WTC11 (cell line): Measurements from ENCODE around the gene SPATA9. TPM values are rescaled to one million over a fixed set of nuclear protein-coding genes. Genes with fewer than 3 reads are reported as not detected.

Source experiments
- AR ChIP-seq: fragments of 250-450 bp; sonication (Bioruptor Pico); IDR thresholded peaks from 2 replicates; pipeline ENCODE4 v1.9.0; 2021; ENCODE audit warnings: mild to moderate bottlenecking
- ATF1 ChIP-seq: sonication (generic); formaldehyde crosslinking; IDR thresholded peaks from 2 replicates; pipeline ENCODE4 v1.8.1; 2023; ENCODE audit warnings: mild to moderate bottlenecking, moderate library complexity, missing genetic modification reagents
- ATF6 ChIP-seq: sonication (generic); formaldehyde crosslinking; IDR thresholded peaks from 2 replicates; pipeline ENCODE4 v1.8.1; 2023; ENCODE audit warnings: mild to moderate bottlenecking, missing genetic modification reagents
- FOXP1 ChIP-seq: sonication (generic); formaldehyde crosslinking; IDR thresholded peaks from 2 replicates; pipeline ENCODE4 v1.8.0; 2022; ENCODE audit warnings: missing genetic modification reagents, mild to moderate bottlenecking, moderate library complexity, borderline replicate concordance
- GABPB1 ChIP-seq: sonication (generic); formaldehyde crosslinking; IDR thresholded peaks from 2 replicates; pipeline ENCODE4 v1.8.1; 2023; ENCODE audit warnings: mild to moderate bottlenecking, missing genetic modification reagents
- HMGXB4 ChIP-seq: sonication (generic); formaldehyde crosslinking; IDR thresholded peaks from 2 replicates; pipeline ENCODE4 v1.8.1; 2023; ENCODE audit warnings: mild to moderate bottlenecking, moderate library complexity, missing genetic modification reagents
- JAZF1 ChIP-seq: fragments of 250-450 bp; sonication (Bioruptor Pico); IDR thresholded peaks from 2 replicates; pipeline ENCODE4 v1.9.0; 2021; ENCODE audit warnings: moderate library complexity, mild to moderate bottlenecking, inconsistent platforms
- JUN ChIP-seq: sonication (generic); formaldehyde crosslinking; IDR thresholded peaks from 2 replicates; pipeline ENCODE4 v1.8.0; 2023; ENCODE audit warnings: mild to moderate bottlenecking, missing genetic modification reagents
- MLX ChIP-seq: sonication (generic); formaldehyde crosslinking; IDR thresholded peaks from 2 replicates; pipeline ENCODE4 v1.8.1; 2023; ENCODE audit warnings: mild to moderate bottlenecking, missing genetic modification reagents, moderate library complexity
- MXD4 ChIP-seq: fragments of 250-450 bp; sonication (Bioruptor Pico); IDR thresholded peaks from 2 replicates; pipeline ENCODE4 v1.8.0; 2021; ENCODE audit warnings: mild to moderate bottlenecking, moderate library complexity, borderline replicate concordance
- NR3C1 ChIP-seq: sonication (generic); formaldehyde crosslinking; conservative IDR thresholded peaks from 2 replicates; pipeline ENCODE4 v1.8.1; 2023; ENCODE audit warnings: low read depth, mild to moderate bottlenecking, missing genetic modification reagents
- OVOL2 ChIP-seq: fragments of 250-450 bp; sonication (Bioruptor Pico); IDR thresholded peaks from 2 replicates; pipeline ENCODE4 v1.9.0; 2021; ENCODE audit warnings: mild to moderate bottlenecking, borderline replicate concordance
- RELA ChIP-seq: sonication (generic); formaldehyde crosslinking; IDR thresholded peaks from 2 replicates; pipeline ENCODE4 v1.8.1; 2022; ENCODE audit warnings: missing genetic modification reagents, mild to moderate bottlenecking, borderline replicate concordance
- RORB ChIP-seq: fragments of 250-450 bp; sonication (Bioruptor Pico); IDR thresholded peaks from 2 replicates; pipeline ENCODE4 v1.9.0; 2021; ENCODE audit warnings: mild to moderate bottlenecking
- SMAD4 ChIP-seq: sonication (generic); formaldehyde crosslinking; IDR thresholded peaks from 2 replicates; pipeline ENCODE4 v1.8.0; 2022; ENCODE audit warnings: mild to moderate bottlenecking, missing genetic modification reagents
- TP53 ChIP-seq: sonication (generic); formaldehyde crosslinking; IDR thresholded peaks from 2 replicates; pipeline ENCODE4 v1.8.1; 2023; ENCODE audit warnings: mild to moderate bottlenecking, missing genetic modification reagents
- ZBTB21 ChIP-seq: sonication (generic); formaldehyde crosslinking; IDR thresholded peaks from 2 replicates; pipeline ENCODE4 v1.8.1; 2023; ENCODE audit warnings: mild to moderate bottlenecking, missing genetic modification reagents, borderline replicate concordance
- ZNF232 ChIP-seq: sonication (generic); formaldehyde crosslinking; IDR thresholded peaks from 2 replicates; pipeline ENCODE4 v1.8.0; 2022; ENCODE audit warnings: mild to moderate bottlenecking, missing genetic modification reagents
- ZNF396 ChIP-seq: fragments of 250-450 bp; sonication (Bioruptor Pico); IDR thresholded peaks from 2 replicates; pipeline ENCODE4 v1.8.0; 2021; ENCODE audit warnings: mild to moderate bottlenecking, moderate library complexity, borderline replicate concordance
- total RNA-seq: library from RNA; stranded (reverse); gene quantifications from 3 replicates; pipeline ENCODE4 v1.2.3, GENCODE V29; 2021
- TF ChIP-seq, protein P1 (sequence below): fragments of 250-450 bp; sonication (Bioruptor Pico); conservative IDR thresholded peaks from 2 replicates; pipeline ENCODE4 v1.9.0; 2021; ENCODE audit warnings: mild to moderate bottlenecking
- TF ChIP-seq, protein P2 (sequence below): sonication (generic); formaldehyde crosslinking; IDR thresholded peaks from 2 replicates; pipeline ENCODE4 v1.8.1; 2023; ENCODE audit warnings: mild to moderate bottlenecking, missing genetic modification reagents, moderate library complexity
- TF ChIP-seq, protein P3 (sequence below): fragments of 250-450 bp; sonication (Bioruptor Pico); IDR thresholded peaks from 2 replicates; pipeline ENCODE4 v1.9.0; 2021; ENCODE audit warnings: moderate library complexity, mild to moderate bottlenecking, inconsistent platforms, borderline replicate concordance
- TF ChIP-seq, protein P4 (sequence below): sonication (generic); formaldehyde crosslinking; IDR thresholded peaks from 2 replicates; pipeline ENCODE4 v1.8.1; 2023; ENCODE audit warnings: mild to moderate bottlenecking, missing genetic modification reagents, borderline replicate concordance

The SPATA9 gene
- total RNA-seq, 1 experiment from 2014 or later: not detected

GRCh38 chr5:95646569-95647431, 36.0 kb downstream of the SPATA9 start, which contains the start of gene RFESD (continued):
- TF ChIP-seq, protein P1, sequence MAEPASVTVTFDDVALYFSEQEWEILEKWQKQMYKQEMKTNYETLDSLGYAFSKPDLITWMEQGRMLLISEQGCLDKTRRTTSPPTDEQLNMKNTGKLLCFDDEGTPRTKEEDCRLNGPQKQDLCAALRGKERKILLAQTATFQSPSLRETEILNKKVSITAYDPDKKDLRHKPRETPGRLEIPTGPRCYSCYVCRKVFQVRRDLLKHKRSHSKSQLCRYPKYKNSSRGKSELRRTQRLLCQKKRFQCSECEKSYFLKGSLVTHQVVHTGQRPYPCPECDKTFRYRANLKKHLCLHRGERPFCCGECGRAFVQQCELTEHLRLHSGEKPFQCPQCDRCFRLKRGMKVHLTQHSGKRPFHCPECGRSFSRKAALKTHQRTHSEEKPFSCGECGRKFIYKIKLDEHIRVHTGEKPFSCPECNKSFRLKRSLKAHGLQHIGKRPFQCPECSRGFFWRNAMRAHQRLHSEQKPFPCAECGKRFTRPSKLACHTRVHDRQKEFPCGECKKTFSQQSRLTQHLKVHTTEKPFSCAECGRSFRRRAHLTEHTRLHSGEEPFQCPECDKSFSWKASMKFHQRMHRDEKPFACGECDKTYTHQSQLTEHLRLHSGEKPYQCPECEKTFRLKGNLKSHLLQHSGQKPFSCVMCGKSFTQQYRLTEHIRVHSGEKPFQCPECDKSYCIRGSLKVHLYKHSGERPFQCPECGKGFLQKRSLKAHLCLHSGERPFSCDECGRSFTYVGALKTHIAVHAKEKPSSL (CRISPR knock-in tag): no peak
- TF ChIP-seq SMAD4 (CRISPR knock-in tag) (no peak), RELA (CRISPR knock-in tag) (no peak), ZBTB21 (CRISPR knock-in tag) (no peak), FOXP1 (CRISPR knock-in tag) (no peak), OVOL2 (CRISPR knock-in tag) (no peak), HMGXB4 (CRISPR knock-in tag) (peak; percentile 43; the same call in 1 of the 2 replicates), JUN (no peak), AR (CRISPR knock-in tag) (no peak), MXD4 (CRISPR knock-in tag) (no peak), JAZF1 (no peak), MLX (CRISPR knock-in tag) (0 out of 2 replicates have a peak, but pooled peaks have one; percentile 13), TP53 (CRISPR knock-in tag) (no peak), RORB (CRISPR knock-in tag) (no peak), GABPB1 (peak; percentile 44; the same call in 1 of the 2 replicates), ZNF396 (CRISPR knock-in tag) (no peak), ATF6 (CRISPR knock-in tag) (no peak), ZNF232 (peak; percentile 91), NR3C1 (CRISPR knock-in tag) (no peak), ATF1 (no peak)
- TF ChIP-seq, protein P2, sequence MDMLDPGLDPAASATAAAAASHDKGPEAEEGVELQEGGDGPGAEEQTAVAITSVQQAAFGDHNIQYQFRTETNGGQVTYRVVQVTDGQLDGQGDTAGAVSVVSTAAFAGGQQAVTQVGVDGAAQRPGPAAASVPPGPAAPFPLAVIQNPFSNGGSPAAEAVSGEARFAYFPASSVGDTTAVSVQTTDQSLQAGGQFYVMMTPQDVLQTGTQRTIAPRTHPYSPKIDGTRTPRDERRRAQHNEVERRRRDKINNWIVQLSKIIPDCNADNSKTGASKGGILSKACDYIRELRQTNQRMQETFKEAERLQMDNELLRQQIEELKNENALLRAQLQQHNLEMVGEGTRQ: peak; percentile 98
- TF ChIP-seq, protein P3, sequence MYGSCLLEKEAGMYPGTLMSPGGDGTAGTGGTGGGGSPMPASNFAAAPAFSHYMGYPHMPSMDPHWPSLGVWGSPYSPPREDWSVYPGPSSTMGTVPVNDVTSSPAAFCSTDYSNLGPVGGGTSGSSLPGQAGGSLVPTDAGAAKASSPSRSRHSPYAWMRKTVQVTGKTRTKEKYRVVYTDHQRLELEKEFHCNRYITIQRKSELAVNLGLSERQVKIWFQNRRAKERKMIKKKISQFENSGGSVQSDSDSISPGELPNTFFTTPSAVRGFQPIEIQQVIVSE (CRISPR knock-in tag): no peak
- TF ChIP-seq, protein P4, sequence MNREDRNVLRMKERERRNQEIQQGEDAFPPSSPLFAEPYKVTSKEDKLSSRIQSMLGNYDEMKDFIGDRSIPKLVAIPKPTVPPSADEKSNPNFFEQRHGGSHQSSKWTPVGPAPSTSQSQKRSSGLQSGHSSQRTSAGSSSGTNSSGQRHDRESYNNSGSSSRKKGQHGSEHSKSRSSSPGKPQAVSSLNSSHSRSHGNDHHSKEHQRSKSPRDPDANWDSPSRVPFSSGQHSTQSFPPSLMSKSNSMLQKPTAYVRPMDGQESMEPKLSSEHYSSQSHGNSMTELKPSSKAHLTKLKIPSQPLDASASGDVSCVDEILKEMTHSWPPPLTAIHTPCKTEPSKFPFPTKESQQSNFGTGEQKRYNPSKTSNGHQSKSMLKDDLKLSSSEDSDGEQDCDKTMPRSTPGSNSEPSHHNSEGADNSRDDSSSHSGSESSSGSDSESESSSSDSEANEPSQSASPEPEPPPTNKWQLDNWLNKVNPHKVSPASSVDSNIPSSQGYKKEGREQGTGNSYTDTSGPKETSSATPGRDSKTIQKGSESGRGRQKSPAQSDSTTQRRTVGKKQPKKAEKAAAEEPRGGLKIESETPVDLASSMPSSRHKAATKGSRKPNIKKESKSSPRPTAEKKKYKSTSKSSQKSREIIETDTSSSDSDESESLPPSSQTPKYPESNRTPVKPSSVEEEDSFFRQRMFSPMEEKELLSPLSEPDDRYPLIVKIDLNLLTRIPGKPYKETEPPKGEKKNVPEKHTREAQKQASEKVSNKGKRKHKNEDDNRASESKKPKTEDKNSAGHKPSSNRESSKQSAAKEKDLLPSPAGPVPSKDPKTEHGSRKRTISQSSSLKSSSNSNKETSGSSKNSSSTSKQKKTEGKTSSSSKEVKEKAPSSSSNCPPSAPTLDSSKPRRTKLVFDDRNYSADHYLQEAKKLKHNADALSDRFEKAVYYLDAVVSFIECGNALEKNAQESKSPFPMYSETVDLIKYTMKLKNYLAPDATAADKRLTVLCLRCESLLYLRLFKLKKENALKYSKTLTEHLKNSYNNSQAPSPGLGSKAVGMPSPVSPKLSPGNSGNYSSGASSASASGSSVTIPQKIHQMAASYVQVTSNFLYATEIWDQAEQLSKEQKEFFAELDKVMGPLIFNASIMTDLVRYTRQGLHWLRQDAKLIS: no peak
